ENCODE data around the gene VENTX.

VENTX gene

DNA sequence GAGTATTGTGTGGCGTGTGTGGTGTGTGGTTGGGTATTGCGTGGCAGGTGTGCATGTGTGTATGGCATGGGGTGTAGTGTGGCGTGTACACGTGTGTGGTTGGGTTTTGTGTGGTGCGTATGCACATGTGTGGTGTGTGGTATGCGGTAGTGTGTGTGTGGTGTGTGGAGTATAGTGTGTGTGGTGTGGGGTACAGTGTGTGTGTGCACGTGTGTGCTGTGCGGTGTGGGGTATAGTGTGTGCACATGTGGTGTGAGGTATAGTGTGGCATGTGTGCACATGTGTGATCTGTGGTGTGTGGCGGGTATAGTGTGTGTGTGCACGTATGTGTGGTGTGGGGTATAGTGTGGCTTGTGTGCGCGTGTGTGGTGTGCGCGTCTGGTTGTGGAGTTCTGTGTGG lies 28.5 kb upstream of the VENTX start:
- no peaks in the 10 kb centered on the region for H3K36me3 ChIP-seq (ENCODE audit: control insufficient read depth in 2 of 2, insufficient read depth in 1 of 2, low read length in 2 of 2)
- H3K27ac ChIP-seq (ENCODE audit: extremely low read depth, low read depth, low read length), result no peak overlapping the region
- TF ChIP-seq, protein P1, sequence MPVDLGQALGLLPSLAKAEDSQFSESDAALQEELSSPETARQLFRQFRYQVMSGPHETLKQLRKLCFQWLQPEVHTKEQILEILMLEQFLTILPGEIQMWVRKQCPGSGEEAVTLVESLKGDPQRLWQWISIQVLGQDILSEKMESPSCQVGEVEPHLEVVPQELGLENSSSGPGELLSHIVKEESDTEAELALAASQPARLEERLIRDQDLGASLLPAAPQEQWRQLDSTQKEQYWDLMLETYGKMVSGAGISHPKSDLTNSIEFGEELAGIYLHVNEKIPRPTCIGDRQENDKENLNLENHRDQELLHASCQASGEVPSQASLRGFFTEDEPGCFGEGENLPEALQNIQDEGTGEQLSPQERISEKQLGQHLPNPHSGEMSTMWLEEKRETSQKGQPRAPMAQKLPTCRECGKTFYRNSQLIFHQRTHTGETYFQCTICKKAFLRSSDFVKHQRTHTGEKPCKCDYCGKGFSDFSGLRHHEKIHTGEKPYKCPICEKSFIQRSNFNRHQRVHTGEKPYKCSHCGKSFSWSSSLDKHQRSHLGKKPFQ (tag by site-specific recombination; IDR thresholded peaks at IDR 0.05), result peak; percentile 70
- TF ChIP-seq ZNF747 (tag by site-specific recombination; IDR thresholded peaks at IDR 0.05) (peak; percentile 72; the same call in 1 of the 2 replicates), MZF1 (tag by site-specific recombination; IDR thresholded peaks at IDR 0.05; ENCODE audit: borderline replicate concordance) (no peak)
- TF ChIP-seq, protein P2, sequence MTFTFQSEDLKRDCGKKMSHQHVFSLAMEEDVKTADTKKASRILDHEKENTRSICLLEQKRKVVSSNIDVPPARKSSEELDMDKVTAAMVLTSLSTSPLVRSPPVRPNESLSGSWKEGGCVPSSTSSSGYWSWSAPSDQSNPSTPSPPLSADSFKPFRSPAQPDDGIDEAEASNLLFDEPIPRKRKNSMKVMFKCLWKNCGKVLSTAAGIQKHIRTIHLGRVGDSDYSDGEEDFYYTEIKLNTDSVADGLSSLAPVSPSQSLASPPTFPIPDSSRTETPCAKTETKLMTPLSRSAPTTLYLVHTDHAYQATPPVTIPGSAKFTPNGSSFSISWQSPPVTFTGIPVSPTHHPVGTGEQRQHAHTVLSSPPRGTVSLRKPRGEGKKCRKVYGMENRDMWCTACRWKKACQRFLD (tag by site-specific recombination; IDR thresholded peaks at IDR 0.05), result 0 out of 2 replicates have a peak, but pooled peaks have one; percentile 31
- ChIA-PET POLR2A (no interaction called here), CTCF (no interaction called here)
- H3K4me1 ChIP-seq (ENCODE audit: control insufficient read depth, insufficient read depth, low read length), result no peaks in the 10 kb centered on the region; the same call in 1 of the 2 replicates
- H3K9me3 ChIP-seq (ENCODE audit: control insufficient read depth, insufficient read depth, low read depth, low read length), result no peaks in the 10 kb centered on the region
- H3K4me3 ChIP-seq (ENCODE audit: low read depth, low read length), result no peak overlapping the region

DNA sequence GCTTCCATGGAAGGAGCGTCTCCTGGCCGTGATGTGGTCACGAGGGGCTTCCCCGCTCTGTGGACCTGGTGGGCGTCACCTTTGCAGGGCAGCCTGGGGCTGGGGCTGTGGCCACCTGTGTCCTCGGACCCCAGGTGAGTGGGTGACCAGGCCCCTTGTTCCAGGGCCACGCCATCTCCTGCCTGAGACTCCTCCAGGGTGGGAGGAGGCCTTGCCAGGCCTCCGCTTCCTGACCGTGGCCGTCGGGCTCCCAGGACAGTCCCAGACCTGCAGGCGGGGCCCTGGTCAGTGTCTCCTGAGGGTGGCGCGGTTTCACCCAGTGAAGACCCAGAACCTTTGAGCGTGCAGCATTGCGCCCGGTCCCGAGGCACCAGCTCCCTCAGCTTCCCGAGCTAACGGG lies 28.0 kb upstream of the VENTX start:
- H3K27ac ChIP-seq (ENCODE audit: extremely low read depth, low read depth, low read length), result no peak overlapping the region
- H3K9me3 ChIP-seq (ENCODE audit: control insufficient read depth, insufficient read depth, low read depth, low read length), result no peaks in the 10 kb centered on the region
- no peak for TF ChIP-seq ZFHX2 (tag by site-specific recombination; conservative IDR thresholded peaks at IDR 0.05)
- H3K4me1 ChIP-seq (ENCODE audit: control insufficient read depth, insufficient read depth, low read length), result no peaks in the 10 kb centered on the region; the same call in 1 of the 2 replicates
- H3K4me3 ChIP-seq (ENCODE audit: low read depth, low read length), result no peak overlapping the region
- CTCF ChIA-PET, result no interaction called here
- no peaks in the 10 kb centered on the region for H3K36me3 ChIP-seq (ENCODE audit: control insufficient read depth in 2 of 2, insufficient read depth in 1 of 2, low read length in 2 of 2)
- POLR2A ChIA-PET, result no interaction called here

DNA sequence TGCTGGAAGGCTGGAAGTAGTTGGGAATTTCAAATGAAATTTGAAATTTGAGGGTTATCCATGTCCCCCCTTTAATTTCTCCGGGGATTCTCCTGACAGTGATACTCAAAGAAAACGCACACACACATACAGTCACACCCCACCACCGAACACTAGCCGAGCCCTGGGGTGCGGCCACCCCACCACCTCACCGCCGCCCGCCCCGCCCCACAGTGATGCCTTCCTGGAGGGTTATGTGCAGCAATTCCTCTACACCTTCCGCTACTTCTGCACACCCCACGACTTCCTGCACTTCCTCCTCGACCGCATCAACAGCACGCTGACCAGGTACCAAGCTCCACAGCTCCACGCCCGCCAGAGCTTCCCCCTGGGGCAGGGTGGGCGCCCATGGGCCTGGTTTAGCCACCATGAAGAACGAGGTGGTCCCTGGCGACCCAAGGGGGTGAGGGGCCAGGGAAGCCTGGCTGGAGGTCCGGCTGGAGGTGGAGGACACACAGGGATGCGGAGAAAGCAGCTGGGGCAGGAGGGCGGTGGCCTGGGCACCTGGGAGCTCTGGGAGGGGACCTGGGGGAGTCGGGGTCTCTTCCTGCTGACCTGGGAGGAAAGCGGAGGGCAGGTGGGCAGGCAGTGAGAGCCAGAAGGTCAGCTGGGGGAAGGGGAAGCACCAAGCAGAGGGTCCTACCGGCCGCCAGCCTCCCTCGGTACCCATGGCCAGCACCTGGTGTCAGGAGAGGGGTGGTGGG lies 27.1 kb upstream of the VENTX start:
- ChIA-PET CTCF (no interaction called here), POLR2A (no interaction called here)
- H3K36me3 ChIP-seq (ENCODE audit: control insufficient read depth in 2 of 2, insufficient read depth in 1 of 2, low read length in 2 of 2), result no peaks in the 10 kb centered on the region
- H3K9me3 ChIP-seq (ENCODE audit: control insufficient read depth, insufficient read depth, low read depth, low read length), result no peaks in the 10 kb centered on the region
- no peak overlapping the region for H3K27ac ChIP-seq (ENCODE audit: extremely low read depth, low read depth, low read length)
- no peak overlapping the region for H3K4me3 ChIP-seq (ENCODE audit: low read depth, low read length)
- H3K4me1 ChIP-seq (ENCODE audit: control insufficient read depth, insufficient read depth, low read length), result no peaks in the 10 kb centered on the region; the same call in 1 of the 2 replicates
- TF ChIP-seq ZNF768 (tag by site-specific recombination; IDR thresholded peaks at IDR 0.05) (no peak), GLI4 (tag by site-specific recombination; IDR thresholded peaks at IDR 0.05) (no peak), GLIS2 (tag by site-specific recombination; IDR thresholded peaks at IDR 0.05) (peak; percentile 13; the same call in 1 of the 2 replicates), KLF1 (tag by site-specific recombination; IDR thresholded peaks at IDR 0.05) (peak; percentile 96), ZNF670 (tag by site-specific recombination; IDR thresholded peaks at IDR 0.05; ENCODE audit: low read depth) (no peak), ZNF404 (tag by site-specific recombination; IDR thresholded peaks at IDR 0.05) (no peak)

DNA sequence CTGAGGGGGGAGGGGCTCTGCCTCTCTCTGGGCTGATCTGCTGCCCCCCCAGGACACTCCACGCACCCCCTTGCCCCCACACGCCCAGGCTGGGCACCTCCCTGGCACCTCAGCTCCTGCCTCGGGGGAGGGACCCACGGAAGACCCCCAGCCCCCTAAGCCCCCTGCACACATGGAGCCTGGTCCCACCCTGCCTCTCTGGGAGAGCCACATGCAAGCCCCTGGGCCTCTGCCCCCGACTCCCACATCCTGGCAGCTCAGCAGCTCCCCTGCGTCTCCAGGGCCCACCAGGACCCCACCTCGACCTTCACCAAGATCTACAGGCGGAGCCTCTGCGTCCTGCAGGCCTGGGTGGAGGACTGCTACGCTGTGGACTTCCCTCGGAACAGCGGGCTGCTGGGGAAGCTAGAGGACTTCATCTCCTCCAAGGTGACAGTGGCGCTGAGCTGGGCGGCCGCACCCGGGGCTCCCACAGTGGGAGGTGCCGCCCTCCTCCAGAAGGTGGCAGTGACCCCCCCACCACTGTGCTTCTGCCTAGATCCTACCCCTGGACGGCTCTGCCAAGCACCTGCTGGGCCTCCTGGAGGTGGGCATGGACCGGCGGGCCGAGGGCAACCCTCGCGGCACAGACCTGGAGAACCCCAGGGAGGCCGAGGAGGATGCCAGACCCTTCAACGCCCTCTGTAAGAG lies 26.4 kb upstream of the VENTX start:
- Histone ChIP-seq H3K4me1 (ENCODE audit: control insufficient read depth, insufficient read depth, low read length) (no peaks in the 10 kb centered on the region; the same call in 1 of the 2 replicates), H3K27ac (ENCODE audit: extremely low read depth, low read depth, low read length) (no peak overlapping the region), H3K36me3 (ENCODE audit: control insufficient read depth in 2 of 2, insufficient read depth in 1 of 2, low read length in 2 of 2) (no peaks in the 10 kb centered on the region), H3K9me3 (ENCODE audit: control insufficient read depth, insufficient read depth, low read depth, low read length) (no peaks in the 10 kb centered on the region), H3K4me3 (ENCODE audit: low read depth, low read length) (no peak overlapping the region)
- POLR2A ChIA-PET, result no interaction called here
- CTCF ChIA-PET, result no interaction called here
- TF ChIP-seq ZNF600 (tag by site-specific recombination; IDR thresholded peaks at IDR 0.05) (0 out of 2 replicates have a peak, but pooled peaks have one; percentile 11), ZNF324 (tag by site-specific recombination; IDR thresholded peaks at IDR 0.05) (no peak)
